WI38 (cell line): ENCODE measurements around the gene MEIS2.

ENCODE experiments used
- H3K4me3 ChIP-seq: 2 replicates; pipeline ENCODE4 v1.5.1; 2011; ENCODE audit warnings: low read depth, mild to moderate bottlenecking, control low read depth, low read length
- TF ChIP-seq, protein P1 (sequence below): IDR thresholded peaks from 2 replicates; pipeline ENCODE4 v1.5.1; 2012; ENCODE audit warnings: low read depth, mild to moderate bottlenecking, control low read depth, low read length

The MEIS2 gene

DNA sequence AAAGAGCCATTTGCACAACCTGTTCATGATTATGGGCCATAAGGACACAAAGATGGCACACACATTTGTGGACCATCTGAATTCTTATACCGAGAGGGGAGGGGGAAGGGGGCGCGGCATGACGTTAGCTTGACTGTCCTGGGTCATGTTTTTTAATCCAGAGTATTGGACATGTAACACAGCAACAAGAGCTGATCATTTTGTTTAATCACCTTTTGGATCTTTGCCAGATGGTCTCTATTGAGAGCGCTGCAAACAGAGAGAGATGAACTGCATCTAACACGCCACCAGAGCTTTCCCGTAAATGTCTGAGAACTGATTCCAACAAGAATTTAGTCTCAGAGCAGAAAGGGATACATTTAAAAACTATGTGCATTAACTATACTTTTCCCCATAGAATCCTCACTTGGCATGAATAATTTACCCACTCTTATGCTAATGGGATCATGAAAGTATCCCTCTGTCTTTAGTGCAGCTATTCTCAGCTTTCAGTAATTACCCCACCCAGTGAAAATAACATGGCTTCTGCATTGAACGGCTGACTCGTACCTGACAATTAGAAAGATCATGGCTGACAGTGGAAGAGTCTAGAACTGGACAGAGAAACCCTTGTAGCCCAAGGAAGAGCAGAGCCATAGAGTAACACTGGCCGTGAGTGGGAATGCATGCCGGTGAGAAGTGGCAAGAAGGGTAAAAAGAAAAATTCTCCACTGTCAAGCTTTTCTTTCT is 22.6 kb downstream of the MEIS2 start:
- no peak overlapping the region for H3K4me3 ChIP-seq
- TF ChIP-seq, protein P1, sequence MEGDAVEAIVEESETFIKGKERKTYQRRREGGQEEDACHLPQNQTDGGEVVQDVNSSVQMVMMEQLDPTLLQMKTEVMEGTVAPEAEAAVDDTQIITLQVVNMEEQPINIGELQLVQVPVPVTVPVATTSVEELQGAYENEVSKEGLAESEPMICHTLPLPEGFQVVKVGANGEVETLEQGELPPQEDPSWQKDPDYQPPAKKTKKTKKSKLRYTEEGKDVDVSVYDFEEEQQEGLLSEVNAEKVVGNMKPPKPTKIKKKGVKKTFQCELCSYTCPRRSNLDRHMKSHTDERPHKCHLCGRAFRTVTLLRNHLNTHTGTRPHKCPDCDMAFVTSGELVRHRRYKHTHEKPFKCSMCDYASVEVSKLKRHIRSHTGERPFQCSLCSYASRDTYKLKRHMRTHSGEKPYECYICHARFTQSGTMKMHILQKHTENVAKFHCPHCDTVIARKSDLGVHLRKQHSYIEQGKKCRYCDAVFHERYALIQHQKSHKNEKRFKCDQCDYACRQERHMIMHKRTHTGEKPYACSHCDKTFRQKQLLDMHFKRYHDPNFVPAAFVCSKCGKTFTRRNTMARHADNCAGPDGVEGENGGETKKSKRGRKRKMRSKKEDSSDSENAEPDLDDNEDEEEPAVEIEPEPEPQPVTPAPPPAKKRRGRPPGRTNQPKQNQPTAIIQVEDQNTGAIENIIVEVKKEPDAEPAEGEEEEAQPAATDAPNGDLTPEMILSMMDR, result no peak

DNA sequence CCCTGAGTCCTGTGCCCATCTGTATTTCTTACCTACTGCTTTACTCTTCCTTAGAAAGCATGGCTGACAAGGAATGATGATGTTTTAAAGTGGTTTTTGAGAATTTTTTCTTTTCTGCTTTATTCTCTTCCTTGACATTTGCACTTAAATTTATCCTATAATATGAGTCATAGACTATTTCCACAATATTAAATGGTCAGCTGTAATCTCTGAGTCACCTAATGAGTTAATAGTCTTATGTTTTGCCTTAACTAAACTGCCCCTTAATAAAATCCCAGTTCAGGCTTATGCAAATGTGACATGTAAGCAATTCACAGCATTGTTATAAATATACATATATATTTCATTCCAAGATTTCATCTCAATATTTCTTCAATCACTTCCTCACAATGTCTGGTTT is 23.8 kb downstream of the MEIS2 start:
- H3K4me3 ChIP-seq, result no peak overlapping the region
- TF ChIP-seq, protein P1, result no peak

DNA sequence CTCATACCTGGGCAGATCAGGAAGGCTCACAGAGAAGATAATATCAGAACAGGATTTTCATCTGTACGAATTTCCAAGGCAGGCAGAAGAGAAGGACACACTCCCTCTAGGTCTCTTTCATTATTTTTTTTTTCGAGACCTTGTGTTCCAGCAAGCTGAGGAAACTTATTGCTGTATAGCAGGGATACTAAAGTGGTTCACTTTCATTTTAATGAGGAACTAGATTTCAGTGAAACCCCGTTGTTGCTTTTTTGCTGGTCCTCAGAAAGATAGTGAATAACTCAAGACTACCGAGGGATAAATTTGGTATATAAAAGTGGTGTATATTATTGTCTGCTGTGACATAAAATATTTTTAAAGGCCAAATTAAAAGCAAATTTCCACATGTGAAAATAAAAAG is 24.6 kb downstream of the MEIS2 start:
- TF ChIP-seq, protein P1, result no peak
- no peak overlapping the region for H3K4me3 ChIP-seq

DNA sequence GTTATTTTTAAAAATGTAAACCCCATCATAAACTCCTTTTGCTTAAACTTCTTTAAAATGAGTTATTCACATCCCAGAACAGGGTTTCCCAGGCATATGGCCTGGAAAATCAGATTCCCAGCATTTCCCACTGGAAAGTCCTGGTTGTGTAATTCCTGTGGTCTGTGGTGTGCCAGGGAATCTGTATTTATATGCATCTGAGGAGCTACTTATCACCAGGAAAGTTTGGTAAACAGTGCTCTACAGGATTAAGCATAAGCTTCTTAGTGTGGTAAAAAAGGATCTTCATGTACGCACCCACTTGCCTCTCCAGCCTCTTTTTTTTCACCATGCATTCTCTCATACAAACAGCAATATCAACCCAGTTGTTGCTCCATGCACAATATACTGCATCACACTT is 28.2 kb downstream of the MEIS2 start:
- no peak overlapping the region for H3K4me3 ChIP-seq
- TF ChIP-seq, protein P1, result no peak

DNA sequence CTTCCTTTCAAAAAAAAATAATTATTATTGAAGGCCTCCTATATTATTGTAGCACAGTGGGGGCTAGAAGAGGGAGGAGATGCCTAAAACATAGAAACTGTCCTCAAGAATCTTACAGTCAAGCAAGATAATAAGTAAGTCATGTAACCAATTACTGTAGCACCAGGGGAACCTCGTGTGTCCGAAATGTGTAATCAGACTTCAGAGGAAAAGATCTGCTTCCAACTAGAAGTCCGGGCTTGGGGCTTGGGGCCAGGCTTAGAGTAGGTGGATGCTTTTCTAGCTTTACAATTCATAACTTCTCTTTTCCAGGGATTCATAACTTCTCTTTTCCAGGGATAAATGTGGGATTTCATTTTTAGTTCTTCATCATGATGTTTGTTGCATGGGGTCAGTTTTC is 29.2 kb downstream of the MEIS2 start:
- H3K4me3 ChIP-seq, result no peak overlapping the region

DNA sequence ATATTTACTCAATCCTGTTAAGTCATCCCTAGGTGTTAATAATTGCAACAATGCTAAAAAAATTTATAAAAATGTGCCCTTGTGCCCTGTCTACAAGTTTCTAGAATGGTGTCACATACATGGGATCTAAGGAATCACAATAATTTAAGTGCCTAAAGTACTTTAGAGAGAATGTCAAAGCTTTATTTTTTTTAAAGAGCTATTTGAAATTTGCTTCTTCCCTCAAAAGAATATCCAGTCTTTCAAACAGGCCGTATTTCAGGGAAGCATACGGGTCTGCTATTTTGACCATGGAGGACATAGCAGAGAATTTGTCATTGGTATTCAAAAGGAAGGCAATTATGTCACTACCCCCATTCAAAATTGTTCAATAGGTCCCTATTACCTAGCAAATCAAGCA is 29.7 kb downstream of the MEIS2 start:
- no peak overlapping the region for H3K4me3 ChIP-seq
- TF ChIP-seq, protein P1, result no peak

More for the DNA sequence above, 29.2 kb downstream of the MEIS2 start:
- TF ChIP-seq, protein P1, result no peak

DNA sequence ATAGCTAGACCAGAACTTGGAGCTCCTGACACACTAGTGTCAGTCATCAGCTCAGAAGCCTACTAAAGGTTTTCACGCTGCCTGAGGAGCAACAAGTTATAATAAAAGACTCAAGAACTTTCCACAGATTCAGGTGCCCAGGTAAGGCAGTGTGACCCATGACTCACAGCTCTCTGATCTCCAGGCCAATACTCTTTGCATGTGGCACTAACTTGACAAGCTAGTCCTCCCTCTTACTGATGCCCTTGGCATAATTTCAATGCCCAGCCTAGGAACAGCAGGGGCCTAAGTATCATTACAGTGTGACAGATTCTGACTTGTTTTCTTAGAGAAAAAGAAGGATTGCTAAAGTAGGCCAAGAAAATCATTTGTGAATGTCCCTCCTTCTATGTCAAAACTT is 38.4 kb downstream of the MEIS2 start:
- TF ChIP-seq, protein P1, result no peak
- no peak overlapping the region for H3K4me3 ChIP-seq
